Measurements from ENCODE around the gene MICU1.

- TF ChIP-seq CTCF (IDR thresholded peaks at IDR 0.05) (no peak), POLR2A (IDR thresholded peaks at IDR 0.05) (no peak)
Measured at GRCh38 chr10:72523062-72523461, 102.8 kb downstream of the MICU1 start.
